ENCODE measurements around the gene DZIP1L.

DZIP1L gene

GRCh38 chr3:138051947-138052802 lies 63.2 kb downstream of the DZIP1L start:
- no peaks in the 10 kb centered on the region for H3K9me2 ChIP-seq (replicated peaks; ENCODE audit: insufficient read depth, low read length)
- H3K4me2 ChIP-seq (ENCODE audit: low read depth, low read length, poor library complexity, severe bottlenecking) = no peak overlapping the region
- no peak overlapping the region for H3K9ac ChIP-seq (ENCODE audit: low read length)
- H3K9me3 ChIP-seq (ENCODE audit: insufficient read depth, low read length) = no peaks in the 10 kb centered on the region
- no peak overlapping the region for H3K4me3 ChIP-seq (ENCODE audit: insufficient read depth, low read length, poor library complexity, severe bottlenecking)
- no peaks in the 10 kb centered on the region for H3F3A ChIP-seq (ENCODE audit: insufficient read depth)
- TF ChIP-seq CTCF (IDR thresholded peaks at IDR 0.05; ENCODE audit: insufficient read depth, low read length, poor library complexity, severe bottlenecking) = peak; percentile 58
- no peak for TF ChIP-seq EZH2phosphoT487 (conservative IDR thresholded peaks at IDR 0.05; ENCODE audit: low read length)
- no peaks in the 10 kb centered on the region for H3K79me2 ChIP-seq (ENCODE audit: insufficient read depth, low read length)
- no peak overlapping the region for H3K27ac ChIP-seq (ENCODE audit: low read depth, low read length)
- no peaks in the 10 kb centered on the region for H3K36me3 ChIP-seq (ENCODE audit: low read length)
- H4K20me1 ChIP-seq (ENCODE audit: low read depth, low read length) = no peaks in the 10 kb centered on the region
- H2AFZ ChIP-seq (ENCODE audit: low read depth, low read length, severe bottlenecking) = no peak overlapping the region
- no peaks in the 10 kb centered on the region for H3K27me3 ChIP-seq (ENCODE audit: low read length)

- H3K36me3 ChIP-seq (ENCODE audit: low read length) = no peaks in the 10 kb centered on the region
- TF ChIP-seq CTCF (IDR thresholded peaks at IDR 0.05; ENCODE audit: insufficient read depth, low read length, poor library complexity, severe bottlenecking) = no peak
- no peak for TF ChIP-seq EZH2phosphoT487 (conservative IDR thresholded peaks at IDR 0.05; ENCODE audit: low read length)
- no peak overlapping the region for H2AFZ ChIP-seq (ENCODE audit: low read depth, low read length, severe bottlenecking)
- no peak overlapping the region for H3K27ac ChIP-seq (ENCODE audit: low read depth, low read length)
- no peak overlapping the region for H3K4me2 ChIP-seq (ENCODE audit: low read depth, low read length, poor library complexity, severe bottlenecking)
- no peaks in the 10 kb centered on the region for H3K9me2 ChIP-seq (replicated peaks; ENCODE audit: insufficient read depth, low read length)
- no peaks in the 10 kb centered on the region for H4K20me1 ChIP-seq (ENCODE audit: low read depth, low read length)
- H3K4me3 ChIP-seq (ENCODE audit: insufficient read depth, low read length, poor library complexity, severe bottlenecking) = no peak overlapping the region
- H3F3A ChIP-seq (ENCODE audit: insufficient read depth) = no peaks in the 10 kb centered on the region
- H3K9ac ChIP-seq (ENCODE audit: low read length) = no peak overlapping the region
- H3K79me2 ChIP-seq (ENCODE audit: insufficient read depth, low read length) = no peaks in the 10 kb centered on the region
- no peaks in the 10 kb centered on the region for H3K9me3 ChIP-seq (ENCODE audit: insufficient read depth, low read length)
- H3K27me3 ChIP-seq (ENCODE audit: low read length) = no peaks in the 10 kb centered on the region
Measured at GRCh38 chr3:138049157-138049919, 66.1 kb downstream of the DZIP1L start.

GRCh38 chr3:138047596-138048158 lies 67.7 kb downstream of the DZIP1L start:
- H3K4me2 ChIP-seq (ENCODE audit: low read depth, low read length, poor library complexity, severe bottlenecking) = no peak overlapping the region
- no peaks in the 10 kb centered on the region for H3K9me2 ChIP-seq (replicated peaks; ENCODE audit: insufficient read depth, low read length)
- no peaks in the 10 kb centered on the region for H3K79me2 ChIP-seq (ENCODE audit: insufficient read depth, low read length)
- no peaks in the 10 kb centered on the region for H3K9me3 ChIP-seq (ENCODE audit: insufficient read depth, low read length)
- H3K27me3 ChIP-seq (ENCODE audit: low read length) = no peaks in the 10 kb centered on the region
- H3K27ac ChIP-seq (ENCODE audit: low read depth, low read length) = no peak overlapping the region
- no peak overlapping the region for H3K4me3 ChIP-seq (ENCODE audit: insufficient read depth, low read length, poor library complexity, severe bottlenecking)
- no peak overlapping the region for H3K9ac ChIP-seq (ENCODE audit: low read length)
- H4K20me1 ChIP-seq (ENCODE audit: low read depth, low read length) = no peaks in the 10 kb centered on the region
- H3F3A ChIP-seq (ENCODE audit: insufficient read depth) = no peaks in the 10 kb centered on the region
- no peaks in the 10 kb centered on the region for H3K36me3 ChIP-seq (ENCODE audit: low read length)
- no peak overlapping the region for H2AFZ ChIP-seq (ENCODE audit: low read depth, low read length, severe bottlenecking)
- no peak for TF ChIP-seq CTCF (IDR thresholded peaks at IDR 0.05; ENCODE audit: insufficient read depth, low read length, poor library complexity, severe bottlenecking)
- TF ChIP-seq EZH2phosphoT487 (conservative IDR thresholded peaks at IDR 0.05; ENCODE audit: low read length) = no peak

Measured in SU-DHL-6 (cell line).